ENCODE data around the gene BATF2. TPM values are rescaled to one million over a fixed set of nuclear protein-coding genes. Genes with fewer than 3 reads are reported as not detected.

The BATF2 gene
- total and polyA plus RNA-seq, 9 of the 15 experiments (the other 6 are each of a cell fraction or from before 2014, with no cell fraction given) = 1.7 to 8.9 (median 6.4) TPM

DNA sequence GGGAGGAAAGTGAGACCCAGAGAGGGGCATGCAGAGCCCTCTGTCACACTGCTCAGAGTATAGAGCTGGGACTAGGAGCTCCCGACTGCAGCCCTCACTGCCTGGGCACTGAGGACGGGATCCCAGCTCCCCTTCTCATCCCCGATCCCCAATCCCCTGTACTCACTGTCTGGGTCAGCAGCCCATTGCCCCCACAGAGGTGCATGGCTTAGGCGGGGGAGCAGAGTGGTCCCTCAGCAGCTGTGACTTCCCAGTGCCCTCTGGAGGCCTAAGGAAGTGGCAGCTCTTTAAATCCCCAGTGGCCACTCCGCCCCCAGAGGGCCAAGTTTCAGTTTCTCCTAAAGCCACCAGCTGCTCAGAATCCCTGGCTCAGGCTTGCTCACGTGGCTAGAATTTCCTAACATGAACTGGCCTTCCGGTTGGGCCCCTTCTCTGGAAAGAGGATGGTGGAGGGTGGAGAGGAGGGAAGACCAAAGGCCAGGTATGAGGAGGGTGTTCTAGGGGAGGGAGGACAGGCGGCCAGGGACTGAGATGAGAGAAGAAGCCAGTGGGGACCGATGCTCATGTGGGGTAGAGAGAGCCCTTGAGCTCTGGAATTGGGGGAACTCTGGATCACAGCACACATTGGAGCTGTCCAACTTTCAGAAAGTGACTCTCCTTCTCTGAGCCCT, at the start of gene BATF2 (continued):
- TF ChIP-seq DIDO1 (tag; IDR thresholded peaks at IDR 0.05; ENCODE audit: low read depth) = peak; percentile 61; the same call in 1 of the 2 replicates
- TF ChIP-seq RAD21 (CRISPR knock-in tag; conservative IDR thresholded peaks at IDR 0.05 in 1 of 2, IDR thresholded peaks at IDR 0.05 in 1 of 2) = peak; percentile 88
- TF ChIP-seq, protein P1, sequence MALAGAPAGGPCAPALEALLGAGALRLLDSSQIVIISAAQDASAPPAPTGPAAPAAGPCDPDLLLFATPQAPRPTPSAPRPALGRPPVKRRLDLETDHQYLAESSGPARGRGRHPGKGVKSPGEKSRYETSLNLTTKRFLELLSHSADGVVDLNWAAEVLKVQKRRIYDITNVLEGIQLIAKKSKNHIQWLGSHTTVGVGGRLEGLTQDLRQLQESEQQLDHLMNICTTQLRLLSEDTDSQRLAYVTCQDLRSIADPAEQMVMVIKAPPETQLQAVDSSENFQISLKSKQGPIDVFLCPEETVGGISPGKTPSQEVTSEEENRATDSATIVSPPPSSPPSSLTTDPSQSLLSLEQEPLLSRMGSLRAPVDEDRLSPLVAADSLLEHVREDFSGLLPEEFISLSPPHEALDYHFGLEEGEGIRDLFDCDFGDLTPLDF (CRISPR knock-in tag; IDR thresholded peaks at IDR 0.05) = no peak
- TF ChIP-seq ZNF589 (CRISPR knock-in tag; IDR thresholded peaks at IDR 0.05; ENCODE audit: low read depth) = 0 out of 2 replicates have a peak, but pooled peaks have one; percentile 57
- TF ChIP-seq KAT2B (IDR thresholded peaks at IDR 0.05; ENCODE audit: low read depth, low read length) = no peak
- TF ChIP-seq MYNN (IDR thresholded peaks at IDR 0.05) = no peak; the same call in 1 of the 2 replicates
- no peak for TF ChIP-seq MYNN (CRISPR knock-in tag; IDR thresholded peaks at IDR 0.05)
- TF ChIP-seq, protein P2, sequence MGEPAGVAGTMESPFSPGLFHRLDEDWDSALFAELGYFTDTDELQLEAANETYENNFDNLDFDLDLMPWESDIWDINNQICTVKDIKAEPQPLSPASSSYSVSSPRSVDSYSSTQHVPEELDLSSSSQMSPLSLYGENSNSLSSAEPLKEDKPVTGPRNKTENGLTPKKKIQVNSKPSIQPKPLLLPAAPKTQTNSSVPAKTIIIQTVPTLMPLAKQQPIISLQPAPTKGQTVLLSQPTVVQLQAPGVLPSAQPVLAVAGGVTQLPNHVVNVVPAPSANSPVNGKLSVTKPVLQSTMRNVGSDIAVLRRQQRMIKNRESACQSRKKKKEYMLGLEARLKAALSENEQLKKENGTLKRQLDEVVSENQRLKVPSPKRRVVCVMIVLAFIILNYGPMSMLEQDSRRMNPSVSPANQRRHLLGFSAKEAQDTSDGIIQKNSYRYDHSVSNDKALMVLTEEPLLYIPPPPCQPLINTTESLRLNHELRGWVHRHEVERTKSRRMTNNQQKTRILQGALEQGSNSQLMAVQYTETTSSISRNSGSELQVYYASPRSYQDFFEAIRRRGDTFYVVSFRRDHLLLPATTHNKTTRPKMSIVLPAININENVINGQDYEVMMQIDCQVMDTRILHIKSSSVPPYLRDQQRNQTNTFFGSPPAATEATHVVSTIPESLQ (CRISPR knock-in tag; IDR thresholded peaks at IDR 0.05) = 0 out of 2 replicates have a peak, but pooled peaks have one; percentile 49
- TF ChIP-seq FIP1L1 (IDR thresholded peaks at IDR 0.05; ENCODE audit: low read depth, low read length, poor library complexity, severe bottlenecking) = no peak
- 0 out of 2 replicates have a peak, but pooled peaks have one; percentile 26 for TF ChIP-seq ERF (CRISPR knock-in tag; IDR thresholded peaks at IDR 0.05)
- TF ChIP-seq, protein P3, sequence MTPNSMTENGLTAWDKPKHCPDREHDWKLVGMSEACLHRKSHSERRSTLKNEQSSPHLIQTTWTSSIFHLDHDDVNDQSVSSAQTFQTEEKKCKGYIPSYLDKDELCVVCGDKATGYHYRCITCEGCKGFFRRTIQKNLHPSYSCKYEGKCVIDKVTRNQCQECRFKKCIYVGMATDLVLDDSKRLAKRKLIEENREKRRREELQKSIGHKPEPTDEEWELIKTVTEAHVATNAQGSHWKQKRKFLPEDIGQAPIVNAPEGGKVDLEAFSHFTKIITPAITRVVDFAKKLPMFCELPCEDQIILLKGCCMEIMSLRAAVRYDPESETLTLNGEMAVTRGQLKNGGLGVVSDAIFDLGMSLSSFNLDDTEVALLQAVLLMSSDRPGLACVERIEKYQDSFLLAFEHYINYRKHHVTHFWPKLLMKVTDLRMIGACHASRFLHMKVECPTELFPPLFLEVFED (CRISPR knock-in tag; conservative IDR thresholded peaks at IDR 0.05) = 0 out of 2 replicates have a peak, but pooled peaks have one; percentile 72
- TF ChIP-seq, protein P4, sequence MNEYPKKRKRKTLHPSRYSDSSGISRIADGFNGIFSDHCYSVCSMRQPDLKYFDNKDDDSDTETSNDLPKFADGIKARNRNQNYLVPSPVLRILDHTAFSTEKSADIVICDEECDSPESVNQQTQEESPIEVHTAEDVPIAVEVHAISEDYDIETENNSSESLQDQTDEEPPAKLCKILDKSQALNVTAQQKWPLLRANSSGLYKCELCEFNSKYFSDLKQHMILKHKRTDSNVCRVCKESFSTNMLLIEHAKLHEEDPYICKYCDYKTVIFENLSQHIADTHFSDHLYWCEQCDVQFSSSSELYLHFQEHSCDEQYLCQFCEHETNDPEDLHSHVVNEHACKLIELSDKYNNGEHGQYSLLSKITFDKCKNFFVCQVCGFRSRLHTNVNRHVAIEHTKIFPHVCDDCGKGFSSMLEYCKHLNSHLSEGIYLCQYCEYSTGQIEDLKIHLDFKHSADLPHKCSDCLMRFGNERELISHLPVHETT (CRISPR knock-in tag; conservative IDR thresholded peaks at IDR 0.05 in 1 of 2, IDR thresholded peaks at IDR 0.05 in 1 of 2) = 0 out of 4 replicates have a peak, but pooled peaks of 1 of the 2 experiments have one; percentile 18
- peak; percentile 37 for TF ChIP-seq PHF20 (IDR thresholded peaks at IDR 0.05; ENCODE audit: partially characterized antibody)
- TF ChIP-seq, protein P5, sequence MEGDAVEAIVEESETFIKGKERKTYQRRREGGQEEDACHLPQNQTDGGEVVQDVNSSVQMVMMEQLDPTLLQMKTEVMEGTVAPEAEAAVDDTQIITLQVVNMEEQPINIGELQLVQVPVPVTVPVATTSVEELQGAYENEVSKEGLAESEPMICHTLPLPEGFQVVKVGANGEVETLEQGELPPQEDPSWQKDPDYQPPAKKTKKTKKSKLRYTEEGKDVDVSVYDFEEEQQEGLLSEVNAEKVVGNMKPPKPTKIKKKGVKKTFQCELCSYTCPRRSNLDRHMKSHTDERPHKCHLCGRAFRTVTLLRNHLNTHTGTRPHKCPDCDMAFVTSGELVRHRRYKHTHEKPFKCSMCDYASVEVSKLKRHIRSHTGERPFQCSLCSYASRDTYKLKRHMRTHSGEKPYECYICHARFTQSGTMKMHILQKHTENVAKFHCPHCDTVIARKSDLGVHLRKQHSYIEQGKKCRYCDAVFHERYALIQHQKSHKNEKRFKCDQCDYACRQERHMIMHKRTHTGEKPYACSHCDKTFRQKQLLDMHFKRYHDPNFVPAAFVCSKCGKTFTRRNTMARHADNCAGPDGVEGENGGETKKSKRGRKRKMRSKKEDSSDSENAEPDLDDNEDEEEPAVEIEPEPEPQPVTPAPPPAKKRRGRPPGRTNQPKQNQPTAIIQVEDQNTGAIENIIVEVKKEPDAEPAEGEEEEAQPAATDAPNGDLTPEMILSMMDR (IDR thresholded peaks at IDR 0.05 in 2 of 3, conservative IDR thresholded peaks at IDR 0.05 in 1 of 3; ENCODE audit: insufficient read depth in 2 of 3, low read depth in 1 of 3, low read length in 3 of 3) = peak; percentile 80 to 97 (median 97)
- TF ChIP-seq TRIM24 (IDR thresholded peaks at IDR 0.05) = no peak
